ENCODE measurements around the gene PHOX2A. TPM values are rescaled to one million over a fixed set of nuclear protein-coding genes. Genes with fewer than 3 reads are reported as not detected.
A peak's percentile ranks its signal among the peaks of the same experiment; 100 is the strongest.

PHOX2A gene
- total and polyA plus RNA-seq, 3 experiments from 2014 or later = not detected

GRCh38 chr11:72222106-72222891, 21.7 kb downstream of the PHOX2A start:
- Histone ChIP-seq H3K27me3 (ENCODE audit: insufficient read depth, low read length, poor library complexity, severe bottlenecking) (no peaks in the 10 kb centered on the region), H3K27ac (ENCODE audit: low read depth, low read length) (peak overlapping the region; percentile 77), H3K36me3 (ENCODE audit: insufficient read depth, low read length) (no peaks in the 10 kb centered on the region), H3K9me3 (ENCODE audit: low read length) (no peaks in the 10 kb centered on the region), H3K4me1 (ENCODE audit: insufficient read depth, low read length) (peaks cover 18% of the 10 kb centered on the region), H3K4me3 (ENCODE audit: low read length) (peak overlapping the region; percentile 73)
- Mint-ChIP-seq H3K27me3 (peaks cover 4 to 8% of the 10 kb centered on the region in 2 donors), H3K4me3 (peak overlapping the region; percentile 89 to 95 (median 92)), H3K36me3 (peaks cover 0 to 11% (median 0%) of the 10 kb centered on the region in 3 donors), H3K27ac (peak overlapping the region; percentile 84 to 98 (median 94)), H3K9me3 (no peaks in the 10 kb centered on the region), H3K4me1 (peaks cover 24 to 33% (median 25%) of the 10 kb centered on the region in 3 donors)
- CTCF ChIA-PET = interaction anchor here (0.6 to 1.8 kb wide), 6 partner anchors 11 to 244 kb away, joined by 3 to 9 read pairs (median 4); no protein-coding TSS in a partner anchor
- POLR2A ChIA-PET = interaction anchor here (1.3 to 2.1 kb wide), 3 partner anchors 8 to 181 kb away, joined by 4 to 10 read pairs (median 8); no protein-coding TSS in a partner anchor
- DNase-seq = no peak

- H3K4me3 ChIP-seq (ENCODE audit: low read length) = no peak overlapping the region
- H3K36me3 Mint-ChIP-seq = peaks cover 0 to 11% (median 0%) of the 10 kb centered on the region in 3 donors
- H3K9me3 ChIP-seq (ENCODE audit: low read length) = no peaks in the 10 kb centered on the region
- H3K4me1 Mint-ChIP-seq = peaks cover 22 to 26% (median 23%) of the 10 kb centered on the region in 3 donors
- peak overlapping the region in 3 of 8 donors; percentile 32 to 92 (median 80) for H3K27ac Mint-ChIP-seq
- no peaks in the 10 kb centered on the region for H3K9me3 Mint-ChIP-seq
- H3K4me1 ChIP-seq (ENCODE audit: insufficient read depth, low read length) = peaks cover 18% of the 10 kb centered on the region
- H3K36me3 ChIP-seq (ENCODE audit: insufficient read depth, low read length) = no peaks in the 10 kb centered on the region
- H3K27ac ChIP-seq (ENCODE audit: low read depth, low read length) = no peak overlapping the region
- peak overlapping the region in 2 of 7 donors; percentile 65 to 89 for H3K4me3 Mint-ChIP-seq
- CTCF ChIA-PET = interaction anchor here (1.6 kb wide), 1 partner anchor 243 kb away, joined by 4 read pairs; no protein-coding TSS in a partner anchor
- DNase-seq = no peak
- H3K27me3 Mint-ChIP-seq = peaks cover 10 to 14% of the 10 kb centered on the region in 2 donors
- no peaks in the 10 kb centered on the region for H3K27me3 ChIP-seq (ENCODE audit: insufficient read depth, low read length, poor library complexity, severe bottlenecking)
- POLR2A ChIA-PET = no interaction called here
Measured at GRCh38 chr11:72221386-72222075, 22.4 kb downstream of the PHOX2A start.

- CTCF ChIA-PET = no interaction called here
- no peaks in the 10 kb centered on the region for H3K9me3 Mint-ChIP-seq
- H3K27me3 Mint-ChIP-seq = peaks cover 13 to 19% of the 10 kb centered on the region in 2 donors
- H3K4me1 ChIP-seq (ENCODE audit: insufficient read depth, low read length) = peaks cover 16% of the 10 kb centered on the region
- H3K27me3 ChIP-seq (ENCODE audit: insufficient read depth, low read length, poor library complexity, severe bottlenecking) = no peaks in the 10 kb centered on the region
- no peak for DNase-seq
- no peaks in the 10 kb centered on the region for H3K36me3 ChIP-seq (ENCODE audit: insufficient read depth, low read length)
- peaks cover 0 to 9% (median 0%) of the 10 kb centered on the region in 3 donors for H3K36me3 Mint-ChIP-seq
- H3K4me3 Mint-ChIP-seq = peak overlapping the region in 5 of 7 donors; percentile 26 to 65 (median 52)
- POLR2A ChIA-PET = no interaction called here
- H3K4me1 Mint-ChIP-seq = peaks cover 16 to 19% (median 18%) of the 10 kb centered on the region in 3 donors
- H3K27ac Mint-ChIP-seq = peak overlapping the region in 3 of 8 donors; percentile 77 to 80 (median 79)
- H3K9me3 ChIP-seq (ENCODE audit: low read length) = no peaks in the 10 kb centered on the region
- no peak overlapping the region for H3K27ac ChIP-seq (ENCODE audit: low read depth, low read length)
- no peak overlapping the region for H3K4me3 ChIP-seq (ENCODE audit: low read length)
Measured at GRCh38 chr11:72220696-72221363, 23.1 kb downstream of the PHOX2A start.

- no peak for DNase-seq
- POLR2A ChIA-PET = no interaction called here
- no peaks in the 10 kb centered on the region for H3K36me3 ChIP-seq (ENCODE audit: insufficient read depth, low read length)
- H3K27ac ChIP-seq (ENCODE audit: low read depth, low read length) = no peak overlapping the region
- Mint-ChIP-seq H3K27ac (peak overlapping the region in 1 of 8 donors; percentile 83), H3K4me3 (no peak overlapping the region), H3K4me1 (peaks cover 7 to 11% (median 9%) of the 10 kb centered on the region in 3 donors), H3K36me3 (no peaks in the 10 kb centered on the region), H3K27me3 (peaks cover 12 to 31% of the 10 kb centered on the region in 2 donors), H3K9me3 (no peaks in the 10 kb centered on the region)
- no peak overlapping the region for H3K4me3 ChIP-seq (ENCODE audit: low read length)
- H3K9me3 ChIP-seq (ENCODE audit: low read length) = no peaks in the 10 kb centered on the region
- no peaks in the 10 kb centered on the region for H3K27me3 ChIP-seq (ENCODE audit: insufficient read depth, low read length, poor library complexity, severe bottlenecking)
- CTCF ChIA-PET = no interaction called here
- H3K4me1 ChIP-seq (ENCODE audit: insufficient read depth, low read length) = peaks cover 9% of the 10 kb centered on the region
Measured at GRCh38 chr11:72218251-72218745, 25.7 kb downstream of the PHOX2A start.

- POLR2A ChIA-PET = no interaction called here
- Histone ChIP-seq H3K4me1 (ENCODE audit: insufficient read depth, low read length) (peaks cover 8% of the 10 kb centered on the region), H3K27ac (ENCODE audit: low read depth, low read length) (no peak overlapping the region), H3K27me3 (ENCODE audit: insufficient read depth, low read length, poor library complexity, severe bottlenecking) (no peaks in the 10 kb centered on the region), H3K9me3 (ENCODE audit: low read length) (no peaks in the 10 kb centered on the region), H3K4me3 (ENCODE audit: low read length) (no peak overlapping the region), H3K36me3 (ENCODE audit: insufficient read depth, low read length) (no peaks in the 10 kb centered on the region)
- Mint-ChIP-seq H3K27me3 (peaks cover 12 to 35% of the 10 kb centered on the region in 2 donors), H3K4me3 (no peak overlapping the region), H3K4me1 (peaks cover 5 to 9% (median 9%) of the 10 kb centered on the region in 3 donors), H3K9me3 (no peaks in the 10 kb centered on the region), H3K27ac (no peak overlapping the region), H3K36me3 (no peaks in the 10 kb centered on the region)
- CTCF ChIA-PET = interaction anchor here (1.0 kb wide), 1 partner anchor 17 kb away, joined by 3 read pairs; no protein-coding TSS in a partner anchor
- DNase-seq = no peak
Measured at GRCh38 chr11:72217841-72218240, 26.1 kb downstream of the PHOX2A start.

- Mint-ChIP-seq H3K4me3 (no peak within 1 kb of the TSS), H3K27ac (peak within 1 kb of the TSS in 1 of 8 donors; percentile 37), H3K27me3 (peaks cover 15 to 36% of the 10 kb centered on the region in 2 donors), H3K36me3 (no peaks in the 10 kb centered on the region), H3K4me1 (peaks cover 0 to 1% (median 0%) of the 10 kb centered on the region in 3 donors), H3K9me3 (no peaks in the 10 kb centered on the region)
- no peak within 1 kb of the TSS for H3K4me3 ChIP-seq (ENCODE audit: low read length)
- H3K36me3 ChIP-seq (ENCODE audit: insufficient read depth, low read length) = no peaks in the 10 kb centered on the region
- ChIA-PET CTCF (interaction anchor here (1.0 kb wide), 1 partner anchor 19 kb away, joined by 3 read pairs; no protein-coding TSS in a partner anchor), POLR2A (interaction anchor here (0.6 kb wide), 1 partner anchor 73 kb away, joined by 3 read pairs; no protein-coding TSS in a partner anchor)
- no peaks in the 10 kb centered on the region for H3K27me3 ChIP-seq (ENCODE audit: insufficient read depth, low read length, poor library complexity, severe bottlenecking)
- no peak for DNase-seq
- no peaks in the 10 kb centered on the region for H3K9me3 ChIP-seq (ENCODE audit: low read length)
- no peak within 1 kb of the TSS for H3K27ac ChIP-seq (ENCODE audit: low read depth, low read length)
- no peaks in the 10 kb centered on the region for H3K4me1 ChIP-seq (ENCODE audit: insufficient read depth, low read length)
Measured at GRCh38 chr11:72216638-72217037, 27.3 kb downstream of the PHOX2A start, which contains the start of gene FOLR2. TSS of gene FOLR2 (plus strand) at chr11:72216794. CDS start at chr11:72218585, 1,791 bp downstream.

GRCh38 chr11:72209101-72209500, 34.9 kb downstream of the PHOX2A start:
- Histone ChIP-seq H3K27ac (ENCODE audit: low read depth, low read length) (no peak overlapping the region), H3K36me3 (ENCODE audit: insufficient read depth, low read length) (no peaks in the 10 kb centered on the region), H3K4me3 (ENCODE audit: low read length) (no peak overlapping the region), H3K27me3 (ENCODE audit: insufficient read depth, low read length, poor library complexity, severe bottlenecking) (no peaks in the 10 kb centered on the region), H3K9me3 (ENCODE audit: low read length) (no peaks in the 10 kb centered on the region), H3K4me1 (ENCODE audit: insufficient read depth, low read length) (no peaks in the 10 kb centered on the region)
- ChIA-PET CTCF (interaction anchor here (1.5 to 1.8 kb wide), 2 partner anchors 14 to 25 kb away, joined by 3 to 5 read pairs; no protein-coding TSS in a partner anchor), POLR2A (no interaction called here)
- Mint-ChIP-seq H3K9me3 (peaks cover 18 to 28% (median 20%) of the 10 kb centered on the region in 5 donors), H3K4me3 (no peak overlapping the region), H3K4me1 (no peaks in the 10 kb centered on the region), H3K27me3 (peaks cover 23 to 41% of the 10 kb centered on the region in 2 donors), H3K36me3 (peaks cover 1 to 21% (median 8%) of the 10 kb centered on the region in 3 donors), H3K27ac (no peak overlapping the region)
- DNase-seq = no peak

All from CD8-positive, alpha-beta memory T cell (primary cell).